ENCODE data around the gene TATDN2. TPM values are rescaled to one million over a fixed set of nuclear protein-coding genes. Genes with fewer than 3 reads are reported as not detected.

Gene TATDN2
- total RNA-seq, 6 experiments from 2014 or later = 29.6 to 33.4 (median 30.7) TPM

DNA sequence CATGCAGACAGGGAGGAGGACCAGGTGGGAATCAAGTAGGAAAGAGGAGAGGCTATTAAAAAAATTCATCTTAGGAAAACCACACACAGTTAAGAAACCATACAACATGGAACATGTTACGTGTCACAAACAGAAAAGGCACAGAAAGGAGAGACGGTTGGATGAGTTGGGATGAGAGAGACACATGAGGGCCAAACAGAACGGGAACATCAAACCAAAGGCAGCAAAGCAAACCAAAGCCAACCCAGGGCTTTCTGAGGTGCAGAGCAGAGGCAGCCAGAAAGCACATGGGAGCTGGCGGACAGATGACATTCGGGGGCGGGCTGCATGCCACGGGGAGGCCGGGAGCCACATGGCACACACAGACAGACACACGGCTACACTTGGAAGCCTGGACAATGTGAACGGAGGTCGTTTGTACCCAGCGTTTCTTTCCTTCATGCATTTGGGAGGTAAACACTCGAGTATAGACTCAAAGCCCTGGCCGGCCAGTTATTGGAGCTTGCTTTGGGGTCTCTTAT is 81.3 kb downstream of the TATDN2 start:
- H3K27me3 Mint-ChIP-seq (ENCODE audit: insufficient read depth) = peaks cover 67% of the 10 kb centered on the region
- no peak overlapping the region for H3K4me3 Mint-ChIP-seq
- no peak overlapping the region for H3K27ac Mint-ChIP-seq
- H3K36me3 Mint-ChIP-seq (ENCODE audit: low read depth) = no peaks in the 10 kb centered on the region
- no peaks in the 10 kb centered on the region for H3K9me3 Mint-ChIP-seq
- TF ChIP-seq, protein P1, sequence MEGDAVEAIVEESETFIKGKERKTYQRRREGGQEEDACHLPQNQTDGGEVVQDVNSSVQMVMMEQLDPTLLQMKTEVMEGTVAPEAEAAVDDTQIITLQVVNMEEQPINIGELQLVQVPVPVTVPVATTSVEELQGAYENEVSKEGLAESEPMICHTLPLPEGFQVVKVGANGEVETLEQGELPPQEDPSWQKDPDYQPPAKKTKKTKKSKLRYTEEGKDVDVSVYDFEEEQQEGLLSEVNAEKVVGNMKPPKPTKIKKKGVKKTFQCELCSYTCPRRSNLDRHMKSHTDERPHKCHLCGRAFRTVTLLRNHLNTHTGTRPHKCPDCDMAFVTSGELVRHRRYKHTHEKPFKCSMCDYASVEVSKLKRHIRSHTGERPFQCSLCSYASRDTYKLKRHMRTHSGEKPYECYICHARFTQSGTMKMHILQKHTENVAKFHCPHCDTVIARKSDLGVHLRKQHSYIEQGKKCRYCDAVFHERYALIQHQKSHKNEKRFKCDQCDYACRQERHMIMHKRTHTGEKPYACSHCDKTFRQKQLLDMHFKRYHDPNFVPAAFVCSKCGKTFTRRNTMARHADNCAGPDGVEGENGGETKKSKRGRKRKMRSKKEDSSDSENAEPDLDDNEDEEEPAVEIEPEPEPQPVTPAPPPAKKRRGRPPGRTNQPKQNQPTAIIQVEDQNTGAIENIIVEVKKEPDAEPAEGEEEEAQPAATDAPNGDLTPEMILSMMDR (IDR thresholded peaks at IDR 0.05) = no peak
- H3K4me1 Mint-ChIP-seq (ENCODE audit: low read depth) = peaks cover 9% of the 10 kb centered on the region; the same call in 1 of the 2 replicates
- no peak for DNase-seq

DNA sequence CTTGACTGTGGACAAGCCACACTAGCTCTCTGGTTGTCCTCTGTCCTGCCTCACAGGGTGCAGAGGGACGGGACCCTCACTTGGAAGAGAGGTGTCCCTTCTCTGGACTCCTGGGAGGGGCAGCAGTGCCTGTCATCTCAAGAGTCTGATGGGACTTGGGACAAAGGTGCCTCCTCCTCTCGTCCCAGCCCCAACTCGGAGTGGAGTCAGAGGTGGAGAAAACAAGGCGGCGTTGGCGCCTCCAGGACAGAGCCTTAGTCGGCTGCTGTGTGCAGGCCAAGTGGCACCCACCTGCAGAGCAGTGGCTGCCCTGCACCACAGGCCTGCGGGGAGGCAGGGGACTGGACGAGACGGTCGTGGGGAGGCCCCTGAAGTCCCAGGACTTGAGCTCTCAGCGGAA is 82.1 kb downstream of the TATDN2 start:
- Mint-ChIP-seq H3K36me3 (ENCODE audit: low read depth) (no peaks in the 10 kb centered on the region), H3K27ac (no peak overlapping the region), H3K4me1 (ENCODE audit: low read depth) (peaks cover 14% of the 10 kb centered on the region; the same call in 1 of the 2 replicates), H3K27me3 (ENCODE audit: insufficient read depth) (peaks cover 68% of the 10 kb centered on the region), H3K4me3 (no peak overlapping the region), H3K9me3 (no peaks in the 10 kb centered on the region)
- no peak for DNase-seq
- TF ChIP-seq, protein P1 (IDR thresholded peaks at IDR 0.05) = no peak

Small RNAs within 50 kb of the gene (microRNA-seq; reads per million reads assigned to microRNA genes)
- gene MIR378B = not detected

Other genes with a start within 250 kb of the TATDN2 start
- gene FANCD2, start 222.0 kb upstream of the TATDN2 start, total RNA-seq (2021; fragmentation: NEBNext Ultra II Directional; extraction: Animal tissue kit (Norgen Biotek cat#: 25700)) = 10 to 100 TPM in 5 of 6 experiments, 1 to 10 TPM in 1; 9.7 to 21.7 (median 17.5) TPM
- gene FANCD2OS, start 140.2 kb upstream of the TATDN2 start, total RNA-seq (2021; fragmentation: NEBNext Ultra II Directional; extraction: Animal tissue kit (Norgen Biotek cat#: 25700)) = not detected
- gene BRK1, start 132.8 kb upstream of the TATDN2 start, total RNA-seq (2021; fragmentation: NEBNext Ultra II Directional; extraction: Animal tissue kit (Norgen Biotek cat#: 25700)) = 100 to 1,000 TPM; 161 to 176 (median 173) TPM
- gene VHL, start 106.7 kb upstream of the TATDN2 start, total RNA-seq (2021; fragmentation: NEBNext Ultra II Directional; extraction: Animal tissue kit (Norgen Biotek cat#: 25700)) = 10 to 100 TPM; 16.1 to 21.8 (median 19.5) TPM
- gene IRAK2, start 83.5 kb upstream of the TATDN2 start, total RNA-seq (2021; fragmentation: NEBNext Ultra II Directional; extraction: Animal tissue kit (Norgen Biotek cat#: 25700)) = 1 to 10 TPM; 2.6 to 4.4 (median 3.5) TPM
- gene GHRL, start 44.5 kb downstream of the TATDN2 start, total RNA-seq (2021; fragmentation: NEBNext Ultra II Directional; extraction: Animal tissue kit (Norgen Biotek cat#: 25700)) = under 1 TPM in 2 of 6 experiments, not detected in 4; 0.21 to 0.41 TPM
- 100 to 1,000 TPM; 240 to 278 (median 274) TPM for gene SEC13, start 72.7 kb downstream of the TATDN2 start, total RNA-seq (2021; fragmentation: NEBNext Ultra II Directional; extraction: Animal tissue kit (Norgen Biotek cat#: 25700))

All from HFFc6 (cell line).